ENCODE data around the gene CPNE9.
A peak's percentile ranks its signal among the peaks of the same experiment; 100 is the strongest.

CPNE9 gene

GRCh38 chr3:9727743-9728142 is 24.1 kb downstream of the CPNE9 start:
- H3K4me3 ChIP-seq (ENCODE audit: control insufficient read depth, low read depth, low read length): no peak overlapping the region
- no peak for TF ChIP-seq CTCF (IDR thresholded peaks at IDR 0.05; ENCODE audit: control insufficient read depth, insufficient read depth, low read depth, low read length, missing control alignments)

GRCh38 chr3:9729419-9729818 is 25.8 kb downstream of the CPNE9 start:
- no peak for TF ChIP-seq CTCF (IDR thresholded peaks at IDR 0.05; ENCODE audit: control insufficient read depth, insufficient read depth, low read depth, low read length, missing control alignments)

More at GRCh38 chr3:9727743-9728142, 24.1 kb downstream of the CPNE9 start:
- no peak for DNase-seq (ENCODE audit: low read depth)

GRCh38 chr3:9730657-9731205 is 27.1 kb downstream of the CPNE9 start:
- H3K4me3 ChIP-seq (ENCODE audit: control insufficient read depth, low read depth, low read length): peak overlapping the region; percentile 66
- TF ChIP-seq CTCF (IDR thresholded peaks at IDR 0.05; ENCODE audit: control insufficient read depth, insufficient read depth, low read depth, low read length, missing control alignments): no peak
- no peak for DNase-seq (ENCODE audit: low read depth)

More at GRCh38 chr3:9729419-9729818, 25.8 kb downstream of the CPNE9 start:
- no peak overlapping the region for H3K4me3 ChIP-seq (ENCODE audit: control insufficient read depth, low read depth, low read length)
- DNase-seq (ENCODE audit: low read depth): no peak

- DNase-seq (ENCODE audit: low read depth): peak; percentile 96
- H3K4me3 ChIP-seq (ENCODE audit: control insufficient read depth, low read depth, low read length): peak within 1 kb of the TSS; percentile 78
- TF ChIP-seq CTCF (IDR thresholded peaks at IDR 0.05; ENCODE audit: control insufficient read depth, insufficient read depth, low read depth, low read length, missing control alignments): peak; percentile 2
Observed at GRCh38 chr3:9731206-9732079, 27.8 kb downstream of the CPNE9 start, which contains the start of gene BRPF1. Gene BRPF1, plus strand, starts transcription at chr3:9731735. Its CDS starts 2,406 bp downstream, at chr3:9734141.

- no peak for DNase-seq (ENCODE audit: low read depth)
- TF ChIP-seq CTCF (IDR thresholded peaks at IDR 0.05; ENCODE audit: control insufficient read depth, insufficient read depth, low read depth, low read length, missing control alignments): no peak
- H3K4me3 ChIP-seq (ENCODE audit: control insufficient read depth, low read depth, low read length): peak overlapping the region; percentile 78
Observed at GRCh38 chr3:9732080-9732739, 28.6 kb downstream of the CPNE9 start.

GRCh38 chr3:9732740-9733115 is 29.1 kb downstream of the CPNE9 start:
- H3K4me3 ChIP-seq (ENCODE audit: control insufficient read depth, low read depth, low read length): peak overlapping the region; percentile 78
- peak; percentile 3 for TF ChIP-seq CTCF (IDR thresholded peaks at IDR 0.05; ENCODE audit: control insufficient read depth, insufficient read depth, low read depth, low read length, missing control alignments)
- DNase-seq (ENCODE audit: low read depth): no peak

Data from AG09309 (cell line).